GM23248 (cell line): ENCODE results near the gene TMEM217.

Experiments used
- EZH2 ChIP-seq: fragments of 200-600 bp; sonication (generic); IDR thresholded peaks from 2 replicates; pipeline ENCODE4 v1.6.1; 2018; ENCODE audit warnings: antibody characterized with exemption, mild to moderate bottlenecking; ENCODE audit not compliant: insufficient read depth, poor library complexity, severe bottlenecking
- EZH2phosphoT487 ChIP-seq: fragments of 200-600 bp; sonication (generic); IDR thresholded peaks from 2 replicates; pipeline ENCODE4 v1.6.1; 2018; ENCODE audit warnings: antibody characterized with exemption, moderate library complexity, mild to moderate bottlenecking, low read depth; ENCODE audit not compliant: insufficient read depth

DNA sequence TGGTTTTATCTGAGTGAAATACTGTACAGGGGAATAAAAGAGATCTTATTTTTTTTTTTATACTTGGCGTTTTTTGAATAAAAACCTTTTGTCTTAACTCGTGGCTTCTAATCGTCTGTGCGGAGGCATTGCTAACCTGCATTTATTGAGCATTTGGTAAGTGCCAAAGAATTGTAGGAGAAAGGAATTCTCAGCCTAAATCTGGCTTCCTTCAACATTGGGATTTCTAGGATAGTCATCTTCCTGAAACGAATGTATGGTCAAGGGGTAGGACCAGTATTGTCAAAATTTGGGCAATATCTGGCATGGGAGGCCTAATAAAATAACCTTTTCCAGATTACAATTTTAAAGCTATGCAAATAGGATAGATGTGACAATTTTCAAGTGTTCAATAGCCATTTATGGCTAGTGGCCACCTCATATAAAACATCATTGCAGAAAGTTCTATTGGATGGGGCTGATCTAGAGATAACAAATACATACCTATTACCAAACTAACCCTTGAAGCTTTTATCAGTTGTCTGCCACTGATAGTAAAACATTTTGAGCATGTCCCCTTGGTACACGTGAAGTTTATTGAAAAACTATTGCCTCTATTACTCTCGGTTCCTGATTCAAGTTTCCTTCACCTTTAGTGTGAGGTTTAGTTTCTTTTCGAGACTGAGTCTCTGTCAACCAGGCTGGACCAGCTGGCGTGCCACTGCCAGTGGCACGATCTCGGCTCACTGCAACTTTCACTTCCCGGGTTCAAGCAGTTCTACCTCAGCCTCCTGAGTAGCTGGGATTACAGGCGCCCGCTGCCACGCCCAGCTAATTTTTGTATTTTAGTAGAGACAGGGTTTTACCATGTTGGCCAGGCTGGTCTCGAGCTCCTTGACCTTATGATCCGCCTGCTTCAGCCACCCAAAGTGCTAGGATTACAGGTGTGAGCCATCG, 82.3 kb downstream of the TMEM217 start:
- no peak for TF ChIP-seq EZH2phosphoT487
- no peak for TF ChIP-seq EZH2
